NCI-H345 (cell line): ENCODE measurements around the gene PPP2R2D.
A peak's percentile ranks its signal among the peaks of the same experiment; 100 is the strongest.
"Not testable (repeated sequence)": the region's sequence is repeated elsewhere in the genome, so short reads cannot be mapped to it uniquely, and the experiment has no call there.

Experiments
- DNase-seq: peaks from one replicate; lab custom pipeline; 2025; lab: John Stamatoyannopoulos, UW

Gene PPP2R2D

DNA sequence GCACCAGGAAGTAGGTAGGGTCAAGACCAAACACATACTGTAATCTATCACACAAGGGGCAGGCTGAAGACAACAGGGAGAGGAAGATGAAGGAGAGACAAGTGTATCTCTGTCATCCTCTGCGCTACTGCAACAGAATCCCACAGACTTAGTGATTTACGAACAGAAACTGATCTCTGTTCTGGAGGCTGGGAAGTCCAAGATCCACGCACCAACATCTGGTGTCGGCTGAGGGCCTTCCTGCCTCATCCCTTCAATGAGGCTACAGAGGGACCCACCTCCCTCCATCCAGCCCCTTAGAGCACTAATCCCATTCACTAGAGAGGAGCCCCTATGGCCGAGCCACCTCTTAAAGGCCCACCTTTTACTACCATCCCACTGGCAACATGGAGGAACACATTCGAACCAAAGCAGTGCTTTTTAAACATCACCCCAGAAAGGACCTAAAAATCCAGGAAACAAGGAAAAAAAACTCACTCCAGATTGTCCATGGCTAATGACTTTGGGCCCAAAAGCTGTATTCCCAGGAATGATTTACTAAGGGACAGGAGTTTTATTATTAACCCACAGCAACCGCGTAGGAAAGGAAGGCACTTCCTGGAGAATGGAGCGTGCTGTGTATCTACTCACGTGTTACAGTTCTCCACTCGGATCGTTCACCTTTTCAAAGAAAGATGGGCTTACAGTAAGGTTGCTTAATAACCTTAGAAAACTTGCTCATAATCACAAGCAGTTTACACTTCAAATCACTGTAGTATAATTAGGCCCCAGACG is 76.7 kb downstream of the PPP2R2D start:
- DNase-seq, result no peak

DNA sequence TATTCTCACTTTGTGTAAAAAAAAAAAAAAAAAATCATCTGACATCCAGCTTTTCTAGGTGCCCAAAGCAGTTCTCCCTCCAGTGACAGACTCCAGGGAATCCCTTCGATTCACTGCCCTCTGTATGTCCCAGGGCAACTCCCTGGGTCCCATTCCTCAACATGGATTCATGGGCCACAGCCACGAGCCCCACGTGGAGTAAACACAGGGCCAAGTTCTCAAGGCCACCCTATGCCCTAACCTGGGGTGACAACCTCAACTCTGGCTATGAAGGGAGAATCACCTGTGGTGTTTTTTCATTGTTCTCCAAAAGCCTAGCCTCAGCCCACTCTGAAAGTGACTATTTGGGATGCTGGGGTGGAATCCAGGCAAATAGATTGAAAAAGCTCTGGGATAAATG is 77.6 kb downstream of the PPP2R2D start:
- DNase-seq, result no peak

DNA sequence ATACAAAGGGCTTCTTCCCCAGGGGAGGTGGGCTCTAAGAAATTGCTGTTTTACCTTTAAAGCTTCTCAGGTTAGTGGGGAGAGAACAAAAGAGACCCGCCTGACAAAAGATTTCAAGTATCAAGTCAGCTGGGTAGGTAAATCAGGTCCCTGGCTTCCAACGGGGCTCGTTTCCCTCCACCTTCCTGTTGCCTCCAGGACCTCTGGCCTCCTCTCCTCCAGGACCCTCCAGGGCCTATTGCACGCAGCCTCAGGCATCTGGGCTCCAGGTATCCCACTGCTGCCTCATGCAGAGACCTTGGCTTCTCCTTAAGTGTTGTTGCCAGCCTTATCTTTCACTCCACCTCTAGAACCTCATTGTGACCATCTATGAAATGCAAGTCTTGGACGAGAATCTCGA is 78.0 kb downstream of the PPP2R2D start:
- DNase-seq, result no peak

DNA sequence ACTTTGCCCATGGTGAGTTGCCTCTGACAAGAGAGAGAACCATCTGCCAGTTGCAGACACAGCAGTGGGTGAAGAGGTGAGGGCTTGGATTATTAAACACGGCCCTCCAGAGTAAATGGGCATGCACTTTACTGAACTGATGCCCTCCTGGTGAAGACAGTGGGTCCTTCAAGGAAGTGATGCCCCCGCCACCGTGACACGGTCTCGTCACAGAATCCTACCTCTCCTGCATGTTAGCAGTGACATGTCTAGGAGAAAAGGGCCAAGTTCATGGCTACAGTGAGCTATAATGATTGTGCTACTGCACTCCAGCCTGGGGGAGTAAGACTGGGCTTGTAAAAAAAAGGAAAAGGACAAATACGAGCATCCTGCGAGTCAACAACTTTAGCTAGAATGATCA is 78.5 kb downstream of the PPP2R2D start:
- no peak for DNase-seq

- DNase-seq, result no peak
These were observed 79.0 kb downstream of the PPP2R2D start for GRCh38 chr10:131979821-131980270.

DNA sequence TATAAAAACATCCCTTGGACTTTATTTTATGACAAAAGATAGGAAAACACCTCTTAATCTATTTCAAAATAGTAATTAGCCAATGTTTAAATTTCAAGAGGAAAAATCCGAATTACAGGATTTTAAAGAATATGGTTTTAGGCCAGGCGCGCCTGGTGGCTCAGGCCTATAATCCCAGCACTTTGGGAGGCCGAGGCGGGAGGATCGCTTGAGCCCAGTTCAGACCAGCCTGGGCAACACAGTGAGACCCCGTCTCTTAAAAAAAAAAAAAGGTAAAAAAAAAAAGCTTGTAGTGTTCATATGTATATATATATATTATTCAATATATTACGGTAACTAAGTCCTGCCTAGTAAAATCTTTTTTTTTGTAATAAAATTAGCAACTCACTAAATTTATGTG is 79.5 kb downstream of the PPP2R2D start:
- no peak for DNase-seq

GRCh38 chr10:131980761-131981428 is 80.1 kb downstream of the PPP2R2D start:
- DNase-seq, result no peak

DNA sequence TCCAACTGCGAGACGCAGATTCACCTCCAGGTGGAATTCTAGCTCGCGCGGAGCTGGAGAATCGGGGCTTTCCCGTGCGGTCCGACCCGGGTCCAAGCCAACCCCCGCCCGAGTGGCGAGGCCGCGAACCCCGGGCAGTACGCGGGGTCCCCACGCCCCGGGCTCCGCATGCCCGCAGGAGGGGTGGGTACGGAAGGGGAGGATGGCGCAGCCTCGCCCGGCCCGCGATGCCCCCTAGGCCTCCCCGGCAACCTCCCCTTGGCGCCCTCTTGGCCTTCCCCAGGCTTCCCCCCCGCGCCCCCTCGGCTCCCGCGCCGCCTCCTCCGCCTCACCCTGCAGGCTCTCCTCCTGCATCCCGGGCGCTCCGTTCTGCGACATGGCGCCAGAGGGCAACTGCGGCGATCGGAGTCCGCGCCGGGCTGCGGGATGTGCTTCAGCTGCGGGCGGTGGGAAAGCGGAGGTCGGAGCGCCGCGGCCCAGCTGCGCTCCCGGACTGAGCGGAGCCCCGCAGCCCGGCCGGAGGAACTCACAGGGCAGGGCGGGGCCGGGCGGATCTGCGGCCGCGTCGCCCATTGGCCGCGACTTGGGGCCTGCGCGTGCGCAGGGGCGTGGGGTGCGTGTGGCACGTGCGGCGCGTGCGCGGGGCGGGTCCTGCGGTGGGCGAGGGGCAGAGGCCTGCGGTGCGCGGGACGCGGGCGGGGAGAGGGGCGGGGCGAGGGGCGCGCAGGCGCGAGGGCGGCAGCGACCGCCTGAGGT is 80.8 kb downstream of the PPP2R2D start, which contains the start of gene BNIP3:
Gene BNIP3, minus strand, starts transcription at position 495 of the 756 bp plus-strand sequence. Its CDS starts 117 bp downstream, at position 378.
- peak; percentile 92 for DNase-seq

DNA sequence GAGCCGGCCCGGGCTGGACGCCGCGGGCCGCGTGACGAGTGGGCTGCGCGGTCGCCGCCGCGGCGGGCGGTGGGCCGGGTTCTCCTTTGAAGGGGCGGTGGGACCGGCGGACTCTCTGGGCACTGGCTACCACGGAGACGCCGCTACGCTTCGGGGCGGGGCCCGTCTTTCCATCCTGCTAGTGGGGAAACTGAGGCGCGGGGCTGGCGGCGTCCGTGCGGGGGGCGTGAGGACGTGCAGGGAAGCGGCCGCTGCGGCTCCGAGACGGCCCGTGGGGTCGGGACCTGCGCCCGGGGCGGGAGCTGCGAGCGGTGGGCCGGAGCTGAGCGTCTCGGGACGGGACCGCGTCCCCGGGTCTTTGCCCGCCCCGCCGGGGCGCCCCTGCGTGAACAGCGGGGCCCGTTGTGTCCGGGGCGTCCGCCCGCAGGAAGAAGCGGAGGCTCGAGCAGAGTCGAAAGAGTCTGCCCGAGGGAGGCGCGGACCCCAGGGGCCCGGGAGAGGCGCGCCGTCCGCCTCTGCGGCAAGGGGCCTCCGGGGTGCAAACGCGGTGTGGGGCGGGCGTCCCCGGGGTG is 81.5 kb downstream of the PPP2R2D start:
- DNase-seq, result no peak

DNA sequence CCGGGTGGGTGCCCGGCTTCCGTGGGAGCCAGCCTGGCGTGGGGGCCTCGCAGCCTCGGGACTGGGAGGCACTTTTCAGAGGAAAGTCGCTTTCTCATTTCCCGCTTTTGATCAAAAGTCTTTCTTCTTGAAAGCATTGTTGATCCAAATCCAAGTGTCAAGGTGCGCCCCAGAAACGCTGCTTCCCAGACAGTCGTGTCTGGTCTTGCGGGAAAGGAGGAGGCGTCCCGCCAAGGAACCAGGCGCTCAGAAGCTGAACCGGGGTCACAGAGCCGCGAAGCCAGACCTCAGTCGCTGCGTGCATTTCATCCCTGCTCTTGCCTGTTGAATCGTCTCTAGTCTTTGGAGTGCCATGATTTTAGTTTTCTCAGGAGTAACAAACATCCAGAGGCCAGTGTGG is 82.0 kb downstream of the PPP2R2D start:
- no peak for DNase-seq

GRCh38 chr10:131983780-131984179 is 83.0 kb downstream of the PPP2R2D start:
- DNase-seq, result no peak

GRCh38 chr10:131986851-131987250 is 86.0 kb downstream of the PPP2R2D start:
- not testable (repeated sequence) for DNase-seq

GRCh38 chr10:131987301-131987700 is 86.5 kb downstream of the PPP2R2D start:
- DNase-seq, result not testable (repeated sequence)

DNA sequence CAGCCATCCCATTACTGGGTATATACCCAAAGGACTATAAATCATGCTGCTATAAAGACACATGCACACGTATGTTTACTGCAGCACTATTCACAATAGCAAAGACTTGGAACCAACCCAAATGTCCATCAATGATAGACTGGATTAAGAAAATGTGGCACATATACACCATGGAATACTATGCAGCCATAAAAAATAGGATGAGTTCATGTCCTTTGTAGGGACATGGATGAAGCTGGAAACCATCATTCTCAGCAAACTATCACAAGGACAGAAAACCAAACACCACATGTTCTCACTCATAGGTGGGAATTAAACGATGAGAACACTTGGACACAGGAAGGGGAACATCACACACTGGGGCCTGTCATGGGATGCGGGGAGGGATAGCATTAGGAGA is 87.0 kb downstream of the PPP2R2D start:
- DNase-seq, result not testable (repeated sequence)

DNA sequence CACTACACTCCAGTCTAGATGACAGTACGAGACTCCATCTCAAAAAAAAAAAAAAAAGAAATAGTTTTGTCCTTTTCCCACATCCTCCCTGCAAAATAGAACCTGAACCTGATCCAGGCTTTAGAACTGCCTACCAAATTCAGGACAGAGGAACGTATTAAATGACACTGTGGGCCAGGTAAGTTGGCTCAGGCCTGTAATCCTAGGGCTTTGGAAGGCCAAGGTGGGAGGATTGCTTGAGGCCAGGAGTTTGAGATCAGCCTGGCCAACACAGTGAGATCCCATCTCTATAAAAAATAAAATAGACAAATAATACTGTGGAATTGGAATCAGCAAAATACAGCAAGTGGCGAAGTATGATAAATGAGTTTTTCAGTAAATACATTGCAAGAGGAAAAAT is 90.9 kb downstream of the PPP2R2D start:
- DNase-seq, result no peak

DNA sequence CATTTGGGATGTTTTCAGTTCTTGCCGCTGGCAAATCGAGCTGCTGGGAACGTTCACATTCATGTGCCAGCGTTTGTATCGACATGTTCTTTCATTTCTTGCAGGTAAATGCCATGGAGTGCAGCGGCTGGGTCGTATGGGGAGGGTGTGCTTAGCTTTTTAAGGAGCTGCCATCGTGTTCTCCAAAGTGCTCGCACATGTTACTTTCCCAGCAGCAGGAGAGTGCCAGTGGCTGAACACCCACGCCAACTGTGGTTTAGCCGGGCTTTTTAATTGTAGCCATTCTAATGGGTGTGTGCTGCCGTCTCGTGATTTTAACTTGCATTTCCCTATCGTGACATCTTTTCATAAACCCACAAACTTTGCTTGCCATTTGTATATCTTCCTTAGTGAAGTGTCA is 92.5 kb downstream of the PPP2R2D start:
- DNase-seq, result no peak

DNA sequence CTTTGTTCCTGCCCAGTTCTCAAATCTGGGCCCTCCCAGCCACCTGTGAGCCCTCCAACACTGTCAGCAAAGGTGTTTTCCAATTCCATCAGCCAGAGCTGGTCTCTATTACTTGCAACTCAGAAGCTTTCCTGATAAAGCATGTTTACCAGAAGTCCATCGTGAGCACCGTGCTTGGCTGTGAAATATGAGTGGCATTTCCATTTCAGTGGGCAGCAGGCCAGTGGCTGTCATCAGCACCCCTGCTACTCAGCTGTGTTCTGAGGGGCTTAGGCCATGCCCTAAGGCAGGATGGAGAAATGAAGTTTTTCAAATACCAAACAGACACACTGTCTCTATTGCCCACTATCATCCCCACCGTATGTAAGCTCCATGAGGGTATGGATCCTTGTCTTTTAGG is 93.6 kb downstream of the PPP2R2D start:
- DNase-seq, result no peak

GRCh38 chr10:131996466-131997365 is 95.9 kb downstream of the PPP2R2D start:
- no peak for DNase-seq

- peak; percentile 75 for DNase-seq
These were observed 96.7 kb downstream of the PPP2R2D start for GRCh38 chr10:131997366-131998049.

- no peak for DNase-seq
These were observed 97.4 kb downstream of the PPP2R2D start for GRCh38 chr10:131998050-131998844.
